OCI-LY1 (cell line): ENCODE results near the gene REPS1.

Experiments used
- H2AFZ ChIP-seq: fragments of 200-600 bp; sonication (generic), shearing (Covaris generic); 2 replicates; pipeline ENCODE4 v1.6.0; 2014; ENCODE audit warnings: antibody characterized with exemption, mild to moderate bottlenecking, low read length
- H3F3A ChIP-seq: fragments of 200-600 bp; sonication (generic), shearing (Covaris generic); 2 replicates; pipeline ENCODE4 v1.6.0; 2014; ENCODE audit warnings: mild to moderate bottlenecking, antibody characterized with exemption, low read length, moderate library complexity; ENCODE audit not compliant: insufficient read depth
- H3K27ac ChIP-seq: fragments of 200-600 bp; sonication (generic); 2 replicates; pipeline ENCODE4 v1.5.1; 2014; ENCODE audit warnings: low read length, mixed run types, mild to moderate bottlenecking, low read depth; ENCODE audit not compliant: poor library complexity, severe bottlenecking
- H3K27me3 ChIP-seq: fragments of 200-600 bp; sonication (generic); 2 replicates; pipeline ENCODE4 v1.6.0; 2014; ENCODE audit warnings: antibody characterized with exemption, mild to moderate bottlenecking, low read length, moderate library complexity; ENCODE audit not compliant: insufficient read depth
- H3K36me3 ChIP-seq: fragments of 200-600 bp; sonication (generic); 2 replicates; pipeline ENCODE4 v1.6.1; 2014; ENCODE audit warnings: mild to moderate bottlenecking, antibody characterized with exemption, low read length, moderate library complexity, mixed read lengths; ENCODE audit not compliant: insufficient read depth
- H3K4me1 ChIP-seq: fragments of 200-600 bp; sonication (generic); 2 replicates; pipeline ENCODE4 v1.5.1; 2014; ENCODE audit warnings: mild to moderate bottlenecking, low read length, moderate library complexity; ENCODE audit not compliant: insufficient read depth, severe bottlenecking
- H3K4me2 ChIP-seq: fragments of 200-600 bp; sonication (generic), shearing (Covaris generic); 2 replicates; pipeline ENCODE4 v1.6.1; 2014; ENCODE audit warnings: low read length
- H3K4me3 ChIP-seq: fragments of 200-600 bp; sonication (generic); 2 replicates; pipeline ENCODE4 v1.5.1; 2014; ENCODE audit warnings: low read length, low read depth, mild to moderate bottlenecking, mixed read lengths; ENCODE audit not compliant: poor library complexity, severe bottlenecking
- H3K79me2 ChIP-seq: fragments of 200-600 bp; shearing (Covaris generic); 2 replicates; pipeline ENCODE4 v1.6.1; 2016; ENCODE audit warnings: mixed run types, low read length, mixed read lengths; ENCODE audit not compliant: insufficient read depth
- H3K9ac ChIP-seq: fragments of 200-600 bp; sonication (generic), shearing (Covaris generic); 2 replicates; pipeline ENCODE4 v1.6.1; 2014; ENCODE audit warnings: mild to moderate bottlenecking, low read length, mixed read lengths
- H3K9me2 ChIP-seq: fragments of 200-600 bp; sonication (generic), shearing (Covaris generic); 2 replicates; pipeline ENCODE4 v1.6.1; 2014; ENCODE audit warnings: low read depth, mild to moderate bottlenecking, low read length, mixed read lengths
- H3K9me3 ChIP-seq: fragments of 200-600 bp; shearing (Covaris generic); 2 replicates; pipeline ENCODE4 v1.6.1; 2014; ENCODE audit warnings: low read length, mixed read lengths
- H4K20me1 ChIP-seq: fragments of 200-600 bp; sonication (generic), shearing (Covaris generic); 2 replicates; pipeline ENCODE4 v1.6.0; 2016; ENCODE audit warnings: mild to moderate bottlenecking, low read length; ENCODE audit not compliant: insufficient read depth
- CTCF ChIP-seq: fragments of 200-600 bp; sonication (generic), shearing (Covaris generic); IDR thresholded peaks from 2 replicates; pipeline ENCODE4 v1.5.1; 2017; ENCODE audit warnings: mild to moderate bottlenecking, antibody characterized with exemption, low read length, moderate library complexity, mixed read lengths
- EZH2 ChIP-seq: fragments of 200-600 bp; sonication (generic), shearing (Covaris generic); IDR thresholded peaks from 2 replicates; pipeline ENCODE4 v1.8.0; 2017; ENCODE audit warnings: borderline replicate concordance, mixed run types, mild to moderate bottlenecking, antibody characterized with exemption, low read length, moderate library complexity, mixed read lengths

The REPS1 gene

DNA sequence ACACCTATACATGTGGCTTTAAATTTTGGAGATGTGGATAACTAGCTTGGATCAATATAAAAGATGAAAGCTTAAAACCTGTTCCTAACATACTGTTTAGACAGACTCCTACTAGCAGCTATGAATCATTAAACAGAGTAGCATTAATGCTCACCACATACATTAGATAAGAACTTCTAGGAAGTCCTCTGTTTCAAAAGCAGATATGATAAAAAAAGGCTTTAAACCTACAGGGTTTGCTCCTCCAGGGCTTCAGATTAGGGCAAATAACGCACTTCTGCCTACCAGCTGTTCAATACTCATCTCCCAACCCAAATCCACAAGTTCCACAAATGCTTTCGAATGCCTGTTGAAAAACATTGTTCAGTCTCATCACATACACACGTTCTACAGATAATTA lies 1.5 kb downstream of the REPS1 start:
- Histone ChIP-seq H3K9me2 (no peaks in the 10 kb centered on the region), H3K27ac (no peak overlapping the region), H3K4me3 (peak overlapping the region; percentile 85), H3K9ac (peak overlapping the region; percentile 72), H2AFZ (no peak overlapping the region), H3K4me1 (peaks cover 35% of the 10 kb centered on the region), H3K27me3 (no peaks in the 10 kb centered on the region), H3K4me2 (peak overlapping the region; percentile 92), H4K20me1 (0 out of 2 replicates have a peak, but pooled peaks cover 3% of the 10 kb centered on the region), H3F3A (no peaks in the 10 kb centered on the region), H3K79me2 (peaks cover 21% of the 10 kb centered on the region), H3K9me3 (no peaks in the 10 kb centered on the region), H3K36me3 (no peaks in the 10 kb centered on the region)
- TF ChIP-seq EZH2 (no peak), CTCF (no peak)

DNA sequence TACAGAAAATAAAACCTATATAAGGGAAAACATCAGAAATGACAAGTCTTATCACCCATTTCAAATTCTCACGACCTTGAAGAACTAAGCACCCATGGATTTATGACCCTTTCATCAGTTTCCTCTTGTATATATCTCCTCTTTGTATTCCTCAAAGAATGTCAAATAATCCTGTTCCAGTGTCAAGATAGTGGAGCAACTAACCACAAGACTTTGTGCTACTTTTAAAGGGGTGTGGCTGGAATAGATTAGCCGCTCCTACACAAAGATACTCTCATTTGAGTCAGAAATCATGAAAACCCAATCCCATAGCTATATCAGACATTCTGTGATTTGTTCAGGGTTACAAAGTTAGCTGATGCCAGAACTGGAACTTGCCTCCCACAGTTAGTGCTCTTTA lies 6.6 kb downstream of the REPS1 start:
- peaks cover 54% of the 10 kb centered on the region for H3K79me2 ChIP-seq
- no peak overlapping the region for H3K4me2 ChIP-seq
- H3K9me2 ChIP-seq = no peaks in the 10 kb centered on the region
- no peak overlapping the region for H2AFZ ChIP-seq
- no peak overlapping the region for H3K4me3 ChIP-seq
- no peaks in the 10 kb centered on the region for H3K27me3 ChIP-seq
- H3K36me3 ChIP-seq = no peaks in the 10 kb centered on the region
- no peak overlapping the region for H3K27ac ChIP-seq
- TF ChIP-seq CTCF (no peak), EZH2 (no peak)
- H3K9me3 ChIP-seq = no peaks in the 10 kb centered on the region
- peaks cover 21% of the 10 kb centered on the region for H3K4me1 ChIP-seq
- 0 out of 2 replicates have a peak, but pooled peaks cover 3% of the 10 kb centered on the region for H4K20me1 ChIP-seq
- no peaks in the 10 kb centered on the region for H3F3A ChIP-seq
- H3K9ac ChIP-seq = no peak overlapping the region

DNA sequence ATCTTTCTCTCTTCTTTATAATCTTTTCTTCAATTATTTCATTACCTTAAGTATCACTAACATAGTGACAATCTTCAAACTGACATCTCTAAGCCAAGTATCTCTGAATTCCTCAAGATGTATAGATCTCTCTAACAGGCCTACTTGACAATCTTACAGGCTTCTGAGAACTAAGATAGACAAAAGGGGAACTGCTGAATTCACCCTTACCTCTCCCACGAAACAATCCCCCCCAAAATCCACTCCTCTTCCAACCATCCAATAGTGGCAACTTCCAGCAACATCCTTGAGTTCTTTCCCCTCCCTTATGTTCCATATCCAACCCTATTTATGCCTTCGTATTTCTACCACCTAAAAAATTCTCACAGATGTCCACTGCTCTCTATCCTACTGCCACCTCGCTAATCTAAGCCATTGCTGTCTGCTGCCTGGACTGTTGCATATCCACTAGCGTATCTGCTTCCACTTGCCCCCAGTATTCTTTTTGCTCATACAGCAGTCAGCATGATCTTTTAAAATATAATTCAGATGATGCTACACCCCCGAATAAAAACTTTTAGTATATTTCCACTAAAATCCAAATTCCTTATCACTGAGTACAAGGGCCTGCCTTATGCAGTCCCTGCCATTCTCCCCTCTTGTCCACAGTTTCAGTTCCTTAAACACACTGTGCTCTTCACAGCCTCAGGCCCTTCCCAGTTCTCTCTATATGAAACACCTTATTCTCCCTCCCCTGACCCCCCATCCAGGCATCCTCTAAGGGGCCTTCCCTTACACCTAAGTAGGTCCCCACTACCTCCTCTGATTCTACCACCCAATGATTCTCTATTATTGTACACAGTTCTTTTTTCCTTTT lies 8.0 kb downstream of the REPS1 start:
- Histone ChIP-seq H3K27me3 (no peaks in the 10 kb centered on the region), H3K9me3 (no peaks in the 10 kb centered on the region), H3K36me3 (no peaks in the 10 kb centered on the region), H3F3A (no peaks in the 10 kb centered on the region), H3K4me1 (peaks cover 7% of the 10 kb centered on the region), H3K79me2 (peaks cover 66% of the 10 kb centered on the region), H4K20me1 (no peaks in the 10 kb centered on the region), H2AFZ (no peak overlapping the region), H3K9me2 (no peaks in the 10 kb centered on the region), H3K27ac (no peak overlapping the region), H3K4me2 (no peak overlapping the region), H3K4me3 (no peak overlapping the region), H3K9ac (no peak overlapping the region)
- no peak for TF ChIP-seq CTCF
- no peak for TF ChIP-seq EZH2
